HG03139 (cell line): ENCODE measurements around the gene ALPI.

ENCODE experiments used
- ATAC-seq: cut with Tn5 transposase; IDR thresholded peaks from one replicate; pipeline ENCODE4 v1.9.1; 2021; ENCODE audit not compliant: unreplicated experiment

The ALPI gene

GRCh38 chr2:232483311-232483922 is 27.5 kb downstream of the ALPI start:
- ATAC-seq = no peak

DNA sequence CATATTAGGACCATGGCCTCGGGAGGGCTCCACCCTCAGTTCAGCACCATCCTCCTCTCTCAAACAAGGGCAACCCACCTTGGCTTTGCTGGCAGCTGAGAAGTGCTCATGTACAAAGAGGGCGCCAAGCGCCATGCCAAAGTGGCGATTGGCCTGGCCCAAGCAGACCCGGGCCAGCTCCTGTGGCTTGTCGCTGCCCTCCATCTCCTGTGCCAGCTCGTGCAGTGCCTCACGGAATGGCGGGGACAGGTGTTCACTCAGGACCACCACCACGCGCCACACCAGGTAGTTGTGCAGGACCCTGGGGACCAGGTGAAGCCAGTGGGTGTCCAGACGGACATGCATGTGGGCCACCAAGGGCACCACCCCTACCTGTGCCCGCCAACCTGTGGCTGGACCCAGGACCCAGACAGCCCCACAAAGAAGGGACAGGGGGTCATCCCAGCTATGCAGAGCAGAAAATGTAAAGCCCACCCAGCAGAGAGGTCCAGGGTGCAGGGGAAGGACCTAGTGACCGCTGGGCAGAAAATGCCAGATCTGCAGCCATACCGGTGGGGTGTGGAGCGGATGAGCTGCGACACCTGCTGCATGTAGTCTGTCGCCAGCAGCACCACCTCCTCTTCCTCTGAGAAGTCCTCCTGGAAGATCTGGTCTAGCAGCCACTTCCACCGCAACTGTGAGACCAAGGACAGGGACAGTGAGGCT is 28.1 kb downstream of the ALPI start:
- no peak for ATAC-seq

DNA sequence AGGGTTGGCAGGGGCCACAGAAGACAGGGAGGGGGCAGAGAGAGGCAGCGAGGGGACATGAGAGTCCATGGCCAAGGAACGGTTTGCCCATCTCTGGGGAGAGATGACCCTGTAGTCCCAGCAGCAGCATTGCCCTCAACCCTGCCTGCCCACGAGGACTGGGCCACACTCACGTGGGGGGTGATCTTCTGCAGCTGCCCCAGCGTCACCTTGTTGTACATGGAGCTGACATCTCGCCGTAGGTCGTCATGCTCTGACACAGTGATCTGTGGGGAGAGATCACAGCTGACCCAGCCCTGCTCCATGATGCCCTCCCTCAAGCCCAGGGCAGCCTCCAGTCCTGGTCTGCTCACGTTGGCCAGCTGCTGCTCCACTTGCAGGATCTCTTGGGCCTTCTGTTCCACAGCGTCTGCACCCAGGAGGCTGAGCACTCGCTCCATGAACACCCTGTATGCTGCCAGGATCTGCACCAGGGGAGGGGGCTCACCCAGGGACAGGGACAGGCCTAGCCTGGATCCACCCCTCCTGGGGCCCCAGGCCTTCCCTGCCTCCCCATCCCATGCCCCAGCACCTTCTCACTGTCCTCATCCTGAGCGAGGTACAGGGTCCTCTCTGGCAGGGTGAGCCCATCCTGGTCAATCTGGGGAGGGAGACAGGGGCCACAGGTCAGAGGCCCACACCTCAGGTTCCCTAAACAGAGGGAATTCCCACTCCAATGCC is 28.8 kb downstream of the ALPI start:
- ATAC-seq = no peak

DNA sequence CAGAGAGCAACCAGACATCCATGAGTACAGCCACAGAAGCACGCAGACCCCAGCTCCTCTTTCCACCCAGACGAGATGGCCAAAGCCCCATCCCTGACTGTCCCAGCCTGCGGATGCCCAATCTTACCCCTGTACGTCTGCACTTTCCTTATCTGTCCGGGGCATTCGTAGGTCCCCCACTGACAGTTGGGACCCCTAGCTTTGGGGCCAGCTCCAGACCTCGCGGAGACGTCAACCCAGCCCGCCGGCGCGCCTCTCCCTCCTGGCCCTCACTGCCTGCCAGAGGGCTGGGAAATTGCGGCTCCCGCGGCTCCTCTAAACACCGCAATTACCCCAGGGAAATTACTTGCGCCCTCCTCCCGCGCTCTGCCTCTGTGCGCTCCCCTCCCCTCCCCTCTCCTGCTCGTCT is 29.4 kb downstream of the ALPI start:
- ATAC-seq = no peak

DNA sequence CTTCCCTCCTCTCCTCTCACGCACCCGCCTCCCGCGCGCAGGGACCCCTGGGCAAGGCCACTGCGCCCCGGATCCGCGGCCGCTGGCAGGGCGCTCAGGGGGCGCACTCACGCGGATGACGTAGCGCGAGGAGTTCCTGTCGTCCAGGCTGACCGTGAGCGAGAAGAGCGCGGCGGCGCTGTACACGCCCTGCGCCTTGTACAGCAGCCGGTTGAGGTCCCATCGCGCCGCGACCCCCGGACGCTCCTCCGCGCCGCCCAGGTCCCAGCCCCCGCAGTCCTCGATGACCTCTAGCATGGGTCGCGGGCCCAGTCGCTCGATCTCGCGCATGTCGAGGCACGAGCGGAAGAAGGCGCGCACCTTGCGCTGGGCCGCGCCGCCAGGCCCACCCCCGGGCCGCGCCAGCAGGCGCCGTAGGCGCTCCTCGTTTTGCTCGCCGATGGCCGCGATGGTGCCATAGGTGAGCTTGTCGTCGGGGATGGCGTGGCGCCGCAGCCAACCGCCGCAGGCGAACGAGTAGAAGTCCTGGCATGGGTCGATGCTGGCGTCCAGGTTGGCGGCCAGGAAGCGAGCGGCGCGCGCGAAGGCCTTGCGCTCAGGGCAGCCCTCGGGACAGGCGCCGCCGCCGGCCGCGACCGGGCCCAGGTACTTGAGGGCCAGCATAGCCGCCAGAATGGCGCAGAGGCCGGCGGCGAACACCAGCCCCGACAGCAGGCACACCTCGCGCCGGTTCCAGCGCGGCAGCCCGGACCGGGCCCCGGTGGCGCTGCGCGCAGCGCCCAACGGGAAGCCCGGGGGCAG is 30.0 kb downstream of the ALPI start:
- ATAC-seq = no peak

DNA sequence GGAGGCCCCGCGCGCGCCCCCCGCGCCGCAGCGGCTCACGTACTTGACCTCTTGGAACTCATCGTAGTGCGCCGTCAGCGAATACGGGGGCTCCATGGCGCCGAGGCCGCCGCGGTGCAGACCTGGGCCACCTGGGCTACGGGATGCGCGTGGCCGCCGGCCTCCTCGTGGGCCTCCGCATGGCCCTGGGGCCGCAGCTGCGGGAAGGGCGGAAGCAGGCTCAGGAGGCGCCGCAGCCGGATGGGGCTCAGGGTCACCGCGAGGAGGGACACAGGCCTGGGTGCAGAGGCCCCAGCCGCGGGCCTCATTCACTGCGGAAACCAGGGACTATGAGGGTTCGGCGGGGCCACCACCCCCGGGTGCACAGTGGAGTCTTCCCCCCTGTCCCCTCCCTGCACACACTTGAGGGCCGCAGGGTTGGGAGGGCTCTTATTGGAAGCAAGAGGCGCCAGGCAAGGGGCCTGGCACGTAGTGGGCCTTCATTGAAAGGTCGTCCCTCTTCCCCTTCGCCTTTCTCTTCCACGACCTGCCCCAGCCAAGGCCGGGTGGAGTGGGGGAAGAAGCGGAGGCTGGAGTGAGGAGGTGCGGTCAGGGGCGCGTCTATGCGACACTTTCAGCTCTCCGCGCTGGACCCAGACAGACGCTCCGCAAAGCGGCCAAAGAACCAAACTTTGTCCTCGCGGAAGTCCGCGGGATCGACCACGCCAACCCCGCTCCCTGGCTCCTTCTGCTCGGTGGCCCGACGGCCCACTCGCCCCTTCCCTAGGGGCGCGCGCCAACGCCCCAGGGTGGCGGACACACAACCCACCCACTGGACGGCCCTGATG is 30.8 kb downstream of the ALPI start:
- no peak for ATAC-seq

- no peak for ATAC-seq
Measured at GRCh38 chr2:232487385-232488096, 31.6 kb downstream of the ALPI start, which contains the start of gene ECEL1. Gene ECEL1 (minus strand): TSS chr2:232487834. CDS start chr2:232486653, 1,181 bp downstream.

GRCh38 chr2:232488097-232488711 is 32.3 kb downstream of the ALPI start:
- no peak for ATAC-seq

DNA sequence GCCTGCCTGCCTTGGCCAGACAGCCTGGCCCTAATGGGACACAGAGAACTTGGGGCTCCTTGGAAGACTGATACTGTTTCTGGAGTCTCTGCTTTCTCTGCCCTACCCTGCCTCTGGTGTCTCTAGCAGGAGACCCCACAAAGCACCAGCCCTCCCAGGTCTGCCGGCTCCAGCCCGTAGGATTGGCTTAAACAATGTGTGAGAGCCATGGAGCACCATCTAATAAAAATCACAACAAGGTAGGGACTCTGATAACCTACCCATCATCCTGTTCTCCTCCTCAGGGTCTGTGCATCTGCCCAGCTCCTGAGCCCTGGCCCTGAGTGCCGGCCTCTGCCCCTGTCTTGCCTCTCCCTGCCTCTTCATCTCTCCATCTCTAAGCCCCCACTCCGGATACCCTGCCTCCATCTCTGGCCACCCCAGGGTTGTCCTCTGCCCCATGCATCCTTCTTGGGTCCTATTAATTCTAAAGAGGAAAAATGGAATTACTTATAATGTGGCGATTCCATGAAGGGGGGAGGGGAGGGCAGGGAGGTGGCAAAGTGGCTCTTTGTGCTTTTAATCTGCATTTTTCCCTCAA is 32.9 kb downstream of the ALPI start:
- no peak for ATAC-seq

- no peak for ATAC-seq
Measured at GRCh38 chr2:232489516-232490220, 33.7 kb downstream of the ALPI start.

DNA sequence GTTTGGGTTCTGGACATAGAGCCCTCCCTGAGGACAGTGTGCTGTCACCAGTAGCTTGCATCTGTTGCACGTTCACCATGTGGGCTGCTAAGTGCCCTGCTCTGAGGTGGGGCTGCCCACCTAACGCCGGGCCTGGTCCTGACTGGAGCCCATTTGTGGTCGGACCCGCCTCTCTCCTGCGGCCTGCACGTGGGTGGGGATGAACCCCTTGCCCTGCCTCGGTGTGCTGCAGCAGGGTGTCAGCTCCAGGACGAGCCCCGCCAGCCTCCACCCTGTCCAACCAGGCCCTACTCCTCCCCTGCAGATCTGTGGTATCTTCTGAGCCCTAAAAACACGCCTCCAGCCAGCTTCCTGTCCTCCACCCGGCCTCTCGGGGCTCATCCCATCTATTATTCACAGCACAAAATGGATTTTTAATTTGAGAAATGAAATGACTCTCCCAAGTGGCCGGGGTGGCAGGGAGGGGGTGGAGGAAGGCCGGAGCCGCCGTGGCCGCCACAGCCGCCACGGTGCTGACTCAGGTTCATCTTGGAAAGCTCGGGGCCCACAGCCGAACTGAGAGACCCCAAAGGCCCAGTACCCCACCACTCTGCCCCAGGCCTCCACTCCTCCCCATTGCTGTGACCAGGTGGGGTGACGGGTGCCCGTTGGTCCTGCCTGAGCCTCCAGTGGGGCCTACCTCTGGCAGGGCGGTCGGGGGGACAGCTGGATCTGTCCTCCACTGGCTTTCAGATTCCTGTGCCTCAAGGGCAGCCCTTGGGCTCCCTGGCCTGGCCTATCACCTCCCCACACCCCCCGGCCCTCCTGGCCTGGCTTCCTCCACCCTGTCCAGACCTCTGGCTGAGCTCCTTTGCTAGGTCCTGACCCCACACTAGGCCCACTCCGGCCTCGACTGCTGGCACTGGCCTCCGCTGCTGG is 34.5 kb downstream of the ALPI start:
- no peak for ATAC-seq

DNA sequence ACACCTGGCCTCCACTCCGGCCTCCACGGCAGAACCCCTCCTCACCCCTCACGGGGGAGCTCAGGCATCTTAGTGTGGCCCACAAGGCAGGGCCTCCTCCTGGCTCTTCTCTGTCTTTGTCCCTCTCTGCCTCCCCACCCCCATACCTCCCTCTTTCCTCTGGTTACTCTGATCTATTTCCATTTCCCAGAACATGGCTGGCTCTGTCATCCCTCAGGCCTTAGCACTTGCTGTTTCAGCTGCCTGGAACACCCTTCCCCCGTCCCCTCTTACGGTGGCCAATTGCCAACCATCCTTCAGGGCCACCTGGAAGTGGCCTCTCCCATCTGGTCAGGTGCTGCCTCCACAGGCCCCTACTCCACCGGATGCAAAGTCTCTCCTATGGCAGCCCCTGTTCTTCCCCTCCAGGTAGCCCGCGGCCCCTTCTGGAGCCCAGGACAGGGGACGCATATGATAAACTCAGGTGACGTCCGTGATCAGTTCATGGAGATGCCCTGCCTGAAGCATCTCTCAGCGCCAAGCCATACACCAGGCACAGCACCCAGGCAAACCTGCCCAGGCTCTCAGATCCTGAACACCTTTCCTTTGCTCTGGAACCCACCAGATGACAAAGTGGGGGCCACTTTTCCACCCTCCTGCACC is 35.3 kb downstream of the ALPI start:
- no peak for ATAC-seq

GRCh38 chr2:232492236-232492848 is 36.4 kb downstream of the ALPI start:
- ATAC-seq = no peak

GRCh38 chr2:232492963-232493700 is 37.2 kb downstream of the ALPI start:
- ATAC-seq = no peak

DNA sequence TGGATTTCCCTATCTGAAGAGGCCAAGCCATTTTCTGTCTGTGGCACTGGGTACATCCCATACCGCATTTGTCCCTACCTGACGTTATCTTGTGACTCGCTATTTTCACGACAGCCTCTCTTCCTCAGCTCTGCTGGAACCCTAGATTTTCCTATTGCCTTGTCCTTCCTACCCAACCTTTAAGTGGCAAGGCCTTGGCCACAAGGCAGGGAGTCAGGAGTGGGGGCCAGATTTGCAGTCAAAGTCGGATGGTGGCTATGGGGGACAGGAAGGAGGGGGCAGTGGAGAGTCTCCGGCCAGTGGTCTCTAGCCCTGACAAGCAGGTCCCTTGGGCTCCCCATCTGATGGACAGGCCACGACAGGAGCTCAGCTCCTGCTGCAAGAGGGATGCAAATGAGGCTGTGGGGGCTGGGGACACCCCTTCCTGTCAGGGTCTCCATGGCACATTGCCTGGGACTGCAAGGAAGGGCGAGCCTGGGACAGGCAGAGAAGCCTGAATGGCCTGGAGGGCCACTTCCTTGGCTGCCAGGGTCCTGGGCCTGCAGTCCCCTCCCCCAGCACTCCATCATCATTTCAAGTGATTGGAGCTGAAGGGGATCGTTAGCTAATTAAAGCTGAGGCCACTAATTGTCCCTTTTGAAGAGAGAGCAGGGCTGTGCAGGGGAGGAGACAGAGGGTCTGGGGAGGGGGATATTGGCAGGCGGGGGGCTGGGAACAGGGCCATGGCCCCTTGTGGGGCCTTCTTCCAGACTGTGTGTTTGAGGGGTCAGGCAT is 37.9 kb downstream of the ALPI start:
- ATAC-seq = no peak
